SK-N-SH (cell line): ENCODE measurements around the gene FAHD2A.
"Not testable (repeated sequence)": the region's sequence is repeated elsewhere in the genome, so short reads cannot be mapped to it uniquely, and the experiment has no call there.

Experiments used
- EP300 ChIP-seq, 2 experiments: IDR thresholded peaks; 2 replicates each; pipeline versions ENCODE4 v1.4.0 to v1.6.1; 2012; ENCODE audit warnings: borderline replicate concordance in 1 of 2, low read depth in 1 of 2, low read length in 1 of 2
- GATA2 ChIP-seq: sonication (generic); formaldehyde crosslinking; IDR thresholded peaks from 2 replicates; pipeline ENCODE4 v1.5.0; 2020; ENCODE audit warnings: mild to moderate bottlenecking, missing genetic modification reagents
- POLR2AphosphoS5 ChIP-seq: IDR thresholded peaks from 2 replicates; pipeline ENCODE4 v1.6.1; 2012; ENCODE audit warnings: low read depth, low read length
- USF2 ChIP-seq: fragments of 150-350 bp; IDR thresholded peaks from 2 replicates; pipeline ENCODE4 v1.6.1; 2017; ENCODE audit warnings: antibody characterized with exemption, low read length, low read depth, borderline replicate concordance

- not testable (repeated sequence) for TF ChIP-seq USF2; GATA2; EP300 (IDR thresholded peaks at IDR 0.05; ENCODE audit: borderline replicate concordance in 1 of 2, low read depth in 1 of 2, low read length in 1 of 2); POLR2AphosphoS5
Observed at GRCh38 chr2:95427196-95427867, 24.8 kb downstream of the FAHD2A start.
